ENCODE measurements around the gene PGAP3. TPM values are rescaled to one million over a fixed set of nuclear protein-coding genes. Genes with fewer than 3 reads are reported as not detected.
A peak's percentile ranks its signal among the peaks of the same experiment; 100 is the strongest.

The PGAP3 gene
- total and polyA plus RNA-seq, 8 donors = 3.2 to 42.9 (median 16.3) TPM

DNA sequence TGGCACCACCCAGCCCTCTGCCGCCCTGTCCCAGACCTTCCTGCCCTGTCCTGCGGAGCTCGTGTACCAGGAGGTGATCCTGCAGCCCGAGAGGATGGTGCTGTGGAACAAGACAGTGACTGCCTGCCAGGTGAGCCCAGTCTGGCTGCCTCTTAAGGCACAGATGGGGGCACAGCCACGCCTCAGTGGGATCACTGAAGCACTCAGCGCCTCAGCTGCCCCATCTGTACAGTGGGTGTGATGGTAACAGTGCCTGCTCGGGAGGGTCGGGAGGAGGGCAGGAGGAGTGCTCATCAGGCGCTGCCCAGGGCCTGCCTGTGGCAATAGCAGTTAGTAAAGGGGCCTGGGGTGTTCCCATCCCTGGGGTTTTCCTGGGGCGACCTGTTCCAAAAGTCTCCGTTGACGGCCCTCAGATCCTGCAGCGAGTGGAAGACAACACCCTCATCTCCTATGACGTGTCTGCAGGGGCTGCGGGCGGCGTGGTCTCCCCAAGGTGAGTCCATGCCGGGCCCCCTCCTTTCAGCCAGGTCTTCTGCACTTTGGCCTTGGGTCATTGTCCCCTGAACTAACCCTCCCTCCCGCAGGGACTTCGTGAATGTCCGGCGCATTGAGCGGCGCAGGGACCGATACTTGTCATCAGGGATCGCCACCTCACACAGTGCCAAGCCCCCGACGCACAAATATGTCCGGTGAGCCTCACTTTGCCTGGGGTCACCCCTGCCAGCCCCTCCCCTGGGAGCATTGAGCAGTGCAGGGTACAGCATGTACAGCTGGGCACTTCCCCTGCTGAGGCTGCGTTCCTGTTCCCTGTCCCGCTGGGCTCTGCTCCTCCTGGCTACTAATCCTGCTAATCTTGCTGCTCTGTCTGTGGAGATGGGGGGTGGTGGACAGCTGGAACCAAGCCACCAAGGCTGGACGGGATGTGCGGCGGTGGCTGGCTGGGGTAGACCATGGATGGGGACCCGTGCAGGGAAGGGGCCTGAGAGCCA is 27.2 kb downstream of the PGAP3 start:
- H3K27me3 ChIP-seq = peaks cover 0 to 11% (median 0%) of the 10 kb centered on the region in 3 donors
- H3K4me1 ChIP-seq = peaks cover 44 to 65% (median 60%) of the 10 kb centered on the region in 4 donors
- 77 to 87% (median 83%) methylated on average over 20 to 35 of the region's 35 CpGs for whole genome bisulfite sequencing, 5 donors
- H3K9me3 ChIP-seq = no peaks in the 10 kb centered on the region
- H3K4me3 ChIP-seq = no peak overlapping the region
- peaks cover 21 to 74% (median 72%) of the 10 kb centered on the region in 4 donors for H3K36me3 ChIP-seq
- H3K27ac ChIP-seq = peak overlapping the region in 3 of 5 donors; percentile 79 to 82 (median 81)
- TF ChIP-seq, protein P1, sequence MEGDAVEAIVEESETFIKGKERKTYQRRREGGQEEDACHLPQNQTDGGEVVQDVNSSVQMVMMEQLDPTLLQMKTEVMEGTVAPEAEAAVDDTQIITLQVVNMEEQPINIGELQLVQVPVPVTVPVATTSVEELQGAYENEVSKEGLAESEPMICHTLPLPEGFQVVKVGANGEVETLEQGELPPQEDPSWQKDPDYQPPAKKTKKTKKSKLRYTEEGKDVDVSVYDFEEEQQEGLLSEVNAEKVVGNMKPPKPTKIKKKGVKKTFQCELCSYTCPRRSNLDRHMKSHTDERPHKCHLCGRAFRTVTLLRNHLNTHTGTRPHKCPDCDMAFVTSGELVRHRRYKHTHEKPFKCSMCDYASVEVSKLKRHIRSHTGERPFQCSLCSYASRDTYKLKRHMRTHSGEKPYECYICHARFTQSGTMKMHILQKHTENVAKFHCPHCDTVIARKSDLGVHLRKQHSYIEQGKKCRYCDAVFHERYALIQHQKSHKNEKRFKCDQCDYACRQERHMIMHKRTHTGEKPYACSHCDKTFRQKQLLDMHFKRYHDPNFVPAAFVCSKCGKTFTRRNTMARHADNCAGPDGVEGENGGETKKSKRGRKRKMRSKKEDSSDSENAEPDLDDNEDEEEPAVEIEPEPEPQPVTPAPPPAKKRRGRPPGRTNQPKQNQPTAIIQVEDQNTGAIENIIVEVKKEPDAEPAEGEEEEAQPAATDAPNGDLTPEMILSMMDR (IDR thresholded peaks at IDR 0.05) = no peak
- no peak for TF ChIP-seq POLR2AphosphoS5 (IDR thresholded peaks at IDR 0.05)
- TF ChIP-seq EP300 (IDR thresholded peaks at IDR 0.05) = no peak
- no peak for TF ChIP-seq POLR2A (IDR thresholded peaks at IDR 0.05)
- DNase-seq = no peak
- intact Hi-C loops (cut with DNase I; ENCODE audit: low total_unique reads) = no loop called here

DNA sequence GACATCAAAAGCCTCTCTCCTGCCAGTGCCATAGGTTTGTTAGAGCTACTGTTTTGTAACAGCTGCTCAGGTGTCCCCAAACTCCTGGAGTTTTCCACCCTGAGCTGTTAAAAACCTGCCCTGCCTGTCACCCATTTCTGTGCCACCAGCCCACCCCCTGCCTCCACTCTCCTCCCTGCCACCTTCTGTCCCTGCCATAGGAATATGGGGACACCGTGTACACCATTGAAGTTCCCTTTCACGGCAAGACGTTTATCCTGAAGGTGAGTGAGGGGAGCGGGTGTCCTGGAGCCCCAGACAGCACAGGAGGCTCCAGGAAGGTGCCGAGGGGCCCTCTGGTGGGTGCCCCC is 27.9 kb downstream of the PGAP3 start:
- intact Hi-C loops (cut with DNase I; ENCODE audit: low total_unique reads) = no loop called here
- H3K9me3 ChIP-seq = no peaks in the 10 kb centered on the region
- no peak overlapping the region for H3K4me3 ChIP-seq
- peaks cover 43 to 61% (median 54%) of the 10 kb centered on the region in 4 donors for H3K4me1 ChIP-seq
- H3K27me3 ChIP-seq = peaks cover 0 to 4% (median 0%) of the 10 kb centered on the region in 3 donors
- H3K36me3 ChIP-seq = peaks cover 21 to 81% (median 74%) of the 10 kb centered on the region in 4 donors
- 60 to 86% (median 81%) methylated on average over 5 of the region's 5 CpGs for WGBS, 5 donors
- TF ChIP-seq EP300 (IDR thresholded peaks at IDR 0.05) (no peak), POLR2A (IDR thresholded peaks at IDR 0.05) (no peak), POLR2AphosphoS5 (IDR thresholded peaks at IDR 0.05) (no peak)
- TF ChIP-seq, protein P1 (IDR thresholded peaks at IDR 0.05) = no peak
- H3K27ac ChIP-seq = peak overlapping the region in 4 of 5 donors; percentile 21 to 82 (median 67)
- no peak for DNase-seq

DNA sequence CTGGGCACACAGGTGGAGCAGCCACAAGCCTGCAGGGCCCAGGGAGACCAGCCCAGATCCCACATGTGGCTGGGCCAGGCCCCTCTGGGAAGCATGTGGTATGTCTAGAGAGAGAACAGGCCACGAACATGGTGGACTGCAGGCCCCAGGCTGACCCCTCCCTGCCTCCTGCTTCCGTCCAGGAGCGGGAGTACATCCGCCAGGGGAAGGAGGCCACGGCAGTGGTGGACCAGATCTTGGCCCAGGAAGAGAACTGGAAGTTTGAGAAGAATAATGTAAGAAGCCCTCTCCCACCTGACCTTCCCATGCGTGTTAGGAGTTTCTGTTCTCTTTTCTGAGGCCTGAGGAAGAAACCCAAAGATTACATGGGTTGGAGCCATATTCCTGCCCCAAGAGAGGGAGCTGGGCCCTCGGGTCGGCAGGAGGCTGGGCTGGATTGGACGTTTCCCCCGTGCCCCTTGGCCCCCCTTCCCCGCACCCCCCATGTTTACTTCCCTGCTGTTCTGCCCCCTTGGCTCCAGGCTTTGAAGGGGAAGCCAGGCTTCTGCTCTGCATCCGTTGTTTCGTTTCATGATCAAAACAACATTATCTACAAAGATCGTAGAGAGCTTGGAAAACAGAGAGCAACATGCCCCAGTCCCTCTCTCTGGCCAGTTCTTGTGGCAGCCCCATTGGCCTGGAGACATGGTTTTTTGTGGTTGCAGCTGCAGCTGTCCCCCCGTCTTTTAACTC is 28.4 kb downstream of the PGAP3 start:
- peaks cover 21 to 86% (median 80%) of the 10 kb centered on the region in 4 donors for H3K36me3 ChIP-seq

More for the DNA sequence above, 28.4 kb downstream of the PGAP3 start:
- intact Hi-C loops (cut with DNase I; ENCODE audit: low total_unique reads) = no loop called here
- no peaks in the 10 kb centered on the region for H3K9me3 ChIP-seq
- peak overlapping the region in 4 of 5 donors; percentile 21 to 82 (median 67) for H3K27ac ChIP-seq
- DNase-seq = no peak
- H3K4me3 ChIP-seq = no peak overlapping the region
- H3K27me3 ChIP-seq = no peaks in the 10 kb centered on the region
- TF ChIP-seq POLR2AphosphoS5 (IDR thresholded peaks at IDR 0.05) (no peak), POLR2A (IDR thresholded peaks at IDR 0.05) (no peak), EP300 (IDR thresholded peaks at IDR 0.05) (no peak)
- TF ChIP-seq, protein P1 (IDR thresholded peaks at IDR 0.05) = no peak
- WGBS, 5 donors = 54 to 67% (median 66%) methylated on average over 14 to 15 of the region's 15 CpGs
- H3K4me1 ChIP-seq = peaks cover 38 to 55% (median 49%) of the 10 kb centered on the region in 4 donors
